HL-60/S4 treated with retinoic acid at 250 ng/mL for 4 days and 3 days (cell line): ENCODE results near the gene SLC39A7.
"Not testable (repeated sequence)": the region's sequence is repeated elsewhere in the genome, so short reads cannot be mapped to it uniquely, and the experiment has no call there.

Experiments used
- in situ Hi-C: fragments of 300-500 bp; cut with MboI; formaldehyde crosslinking; loops from 2 replicates; pipeline ENCODE4 v1.7.0; 2022; ENCODE audit warnings: low sequenced_read_pairs

Gene SLC39A7

GRCh38 chr6:33226503-33227120 is 25.9 kb downstream of the SLC39A7 start:
- in situ Hi-C loops = not testable (repeated sequence)

- in situ Hi-C loops = no loop called here
Measured at GRCh38 chr6:33235221-33235634, 34.6 kb downstream of the SLC39A7 start.

GRCh38 chr6:33236328-33236727 is 35.7 kb downstream of the SLC39A7 start:
- in situ Hi-C loops = no loop called here

GRCh38 chr6:33236852-33237251 is 36.2 kb downstream of the SLC39A7 start:
- in situ Hi-C loops = no loop called here

- in situ Hi-C loops = no loop called here
Measured at GRCh38 chr6:33237741-33238140, 37.1 kb downstream of the SLC39A7 start.

GRCh38 chr6:33241968-33242367 is 41.3 kb downstream of the SLC39A7 start:
- in situ Hi-C loops = no loop called here

- in situ Hi-C loops = no loop called here
Measured at GRCh38 chr6:33243476-33243875, 42.8 kb downstream of the SLC39A7 start.

- in situ Hi-C loops = no loop called here
Measured at GRCh38 chr6:33247977-33248642, 47.4 kb downstream of the SLC39A7 start.

- in situ Hi-C loops = no loop called here
Measured at GRCh38 chr6:33248643-33248931, 47.9 kb downstream of the SLC39A7 start.

- in situ Hi-C loops = no loop called here
Measured at GRCh38 chr6:33248932-33249731, 48.5 kb downstream of the SLC39A7 start.

GRCh38 chr6:33249732-33250630 is 49.3 kb downstream of the SLC39A7 start:
- in situ Hi-C loops = no loop called here

GRCh38 chr6:33250731-33251130 is 50.1 kb downstream of the SLC39A7 start:
- in situ Hi-C loops = no loop called here

- in situ Hi-C loops = no loop called here
Measured at GRCh38 chr6:33251395-33252012, 50.8 kb downstream of the SLC39A7 start.

GRCh38 chr6:33252759-33253158 is 52.1 kb downstream of the SLC39A7 start:
- in situ Hi-C loops = no loop called here
